ENCODE data around the gene BRSK2. TPM values are rescaled to one million over a fixed set of nuclear protein-coding genes. Genes with fewer than 3 reads are reported as not detected.

BRSK2 gene
- total and polyA plus RNA-seq, 4 donors: 0.35 to 0.56 (median 0.52) TPM

DNA sequence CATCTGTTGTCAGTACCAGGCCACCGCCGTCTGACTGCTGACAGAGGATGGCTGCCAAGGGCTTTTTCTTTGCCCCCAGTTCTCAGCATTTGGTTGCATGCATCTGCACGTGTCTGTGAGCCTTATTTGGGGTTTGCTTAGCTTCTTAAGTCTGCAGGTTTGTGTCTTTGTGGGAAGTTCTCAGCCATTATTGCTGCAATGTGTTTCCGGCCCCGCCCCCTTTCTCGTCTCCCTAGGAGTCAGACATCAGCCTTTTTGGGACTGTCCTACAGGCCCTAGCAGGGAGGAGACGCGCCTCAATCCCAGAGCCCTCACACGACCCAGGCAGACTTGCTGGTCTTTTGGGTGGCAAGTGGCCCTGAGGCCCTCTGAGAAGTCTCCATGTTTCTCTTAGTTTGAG, 88.8 kb downstream of the BRSK2 start:
- peaks cover 3 to 54% (median 19%) of the 10 kb centered on the region in 4 donors for H3K36me3 ChIP-seq (ENCODE audit: control insufficient read depth in 4 of 4, insufficient read depth in 4 of 4, low read length in 4 of 4)
- no peak for DNase-seq
- H3K4me1 ChIP-seq (ENCODE audit: control insufficient read depth in 5 of 5, insufficient read depth in 5 of 5, low read length in 5 of 5): peaks cover 0 to 22% (median 0%) of the 10 kb centered on the region in 5 donors

DNA sequence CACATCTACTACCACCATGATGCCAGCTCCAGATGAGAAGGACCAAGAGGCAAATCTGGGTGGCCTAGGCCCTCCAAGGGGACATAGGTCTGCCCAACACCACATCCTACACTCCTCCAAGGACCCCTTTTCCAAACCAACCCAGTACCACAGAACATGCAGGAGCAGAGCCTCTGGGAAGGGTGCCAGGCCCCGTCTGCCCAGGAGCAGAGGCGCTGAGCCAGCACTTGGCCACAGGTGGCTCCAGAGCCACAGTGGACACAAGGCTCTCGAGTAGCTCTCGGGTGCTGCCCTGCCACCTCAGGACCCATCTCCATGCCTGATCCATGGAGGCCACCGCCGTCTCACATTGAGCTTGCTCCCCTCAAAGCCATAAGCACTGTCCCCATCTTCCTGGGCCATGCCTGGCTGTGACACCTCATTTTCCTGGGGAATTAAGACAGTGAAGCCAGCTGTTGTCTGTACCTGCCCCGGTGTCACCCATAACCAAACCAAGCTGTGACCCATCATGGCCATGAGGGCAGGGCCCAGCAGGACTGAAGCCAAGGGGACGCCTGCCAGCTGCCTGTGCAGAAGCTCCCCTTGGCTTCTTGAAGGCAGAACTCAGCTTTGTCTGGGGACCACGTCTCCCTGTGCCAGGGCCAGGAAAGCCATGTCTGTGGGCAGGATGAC, 89.4 kb downstream of the BRSK2 start:
- TF ChIP-seq, protein P1, sequence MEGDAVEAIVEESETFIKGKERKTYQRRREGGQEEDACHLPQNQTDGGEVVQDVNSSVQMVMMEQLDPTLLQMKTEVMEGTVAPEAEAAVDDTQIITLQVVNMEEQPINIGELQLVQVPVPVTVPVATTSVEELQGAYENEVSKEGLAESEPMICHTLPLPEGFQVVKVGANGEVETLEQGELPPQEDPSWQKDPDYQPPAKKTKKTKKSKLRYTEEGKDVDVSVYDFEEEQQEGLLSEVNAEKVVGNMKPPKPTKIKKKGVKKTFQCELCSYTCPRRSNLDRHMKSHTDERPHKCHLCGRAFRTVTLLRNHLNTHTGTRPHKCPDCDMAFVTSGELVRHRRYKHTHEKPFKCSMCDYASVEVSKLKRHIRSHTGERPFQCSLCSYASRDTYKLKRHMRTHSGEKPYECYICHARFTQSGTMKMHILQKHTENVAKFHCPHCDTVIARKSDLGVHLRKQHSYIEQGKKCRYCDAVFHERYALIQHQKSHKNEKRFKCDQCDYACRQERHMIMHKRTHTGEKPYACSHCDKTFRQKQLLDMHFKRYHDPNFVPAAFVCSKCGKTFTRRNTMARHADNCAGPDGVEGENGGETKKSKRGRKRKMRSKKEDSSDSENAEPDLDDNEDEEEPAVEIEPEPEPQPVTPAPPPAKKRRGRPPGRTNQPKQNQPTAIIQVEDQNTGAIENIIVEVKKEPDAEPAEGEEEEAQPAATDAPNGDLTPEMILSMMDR (IDR thresholded peaks at IDR 0.05; ENCODE audit: control extremely low read depth, extremely low read depth): no peak
- no peak overlapping the region for H3K9ac ChIP-seq (ENCODE audit: insufficient read depth in 1 of 2, low read length in 2 of 2)
- ATAC-seq (ENCODE audit: insufficient read depth, low FRiP score) (no peak), DNase-seq (no peak)
- no peak overlapping the region for H3K27ac ChIP-seq (ENCODE audit: low read depth in 1 of 2, low read length in 1 of 2)
- H3K4me1 ChIP-seq (ENCODE audit: control insufficient read depth in 5 of 5, insufficient read depth in 5 of 5, low read length in 5 of 5): peaks cover 0 to 26% (median 0%) of the 10 kb centered on the region in 5 donors
- peaks cover 3 to 50% (median 19%) of the 10 kb centered on the region in 4 donors for H3K36me3 ChIP-seq (ENCODE audit: control insufficient read depth in 4 of 4, insufficient read depth in 4 of 4, low read length in 4 of 4)
- 87 to 89% methylated on average over 9 of the region's 9 CpGs for WGBS, 2 donors
- no peak overlapping the region for H3K4me3 ChIP-seq
- H3K9me3 ChIP-seq (ENCODE audit: control insufficient read depth in 4 of 4, insufficient read depth in 3 of 4, low read length in 3 of 4): no peaks in the 10 kb centered on the region
- no peaks in the 10 kb centered on the region for H3K27me3 ChIP-seq (ENCODE audit: control insufficient read depth in 3 of 3, insufficient read depth in 3 of 3, low read length in 2 of 3)

More for the DNA sequence above, 88.8 kb downstream of the BRSK2 start:
- TF ChIP-seq, protein P1 (IDR thresholded peaks at IDR 0.05; ENCODE audit: control extremely low read depth, extremely low read depth): no peak
- H3K4me3 ChIP-seq: no peak overlapping the region
- H3K27me3 ChIP-seq (ENCODE audit: control insufficient read depth in 3 of 3, insufficient read depth in 3 of 3, low read length in 2 of 3): no peaks in the 10 kb centered on the region
- H3K9me3 ChIP-seq (ENCODE audit: control insufficient read depth in 4 of 4, insufficient read depth in 3 of 4, low read length in 3 of 4): no peaks in the 10 kb centered on the region
- ATAC-seq (ENCODE audit: insufficient read depth, low FRiP score): no peak
- H3K9ac ChIP-seq (ENCODE audit: insufficient read depth in 1 of 2, low read length in 2 of 2): no peak overlapping the region
- 67 to 73% methylated on average over 8 to 9 of the region's 9 CpGs for WGBS, 2 donors
- no peak overlapping the region for H3K27ac ChIP-seq (ENCODE audit: low read depth in 1 of 2, low read length in 1 of 2)

DNA sequence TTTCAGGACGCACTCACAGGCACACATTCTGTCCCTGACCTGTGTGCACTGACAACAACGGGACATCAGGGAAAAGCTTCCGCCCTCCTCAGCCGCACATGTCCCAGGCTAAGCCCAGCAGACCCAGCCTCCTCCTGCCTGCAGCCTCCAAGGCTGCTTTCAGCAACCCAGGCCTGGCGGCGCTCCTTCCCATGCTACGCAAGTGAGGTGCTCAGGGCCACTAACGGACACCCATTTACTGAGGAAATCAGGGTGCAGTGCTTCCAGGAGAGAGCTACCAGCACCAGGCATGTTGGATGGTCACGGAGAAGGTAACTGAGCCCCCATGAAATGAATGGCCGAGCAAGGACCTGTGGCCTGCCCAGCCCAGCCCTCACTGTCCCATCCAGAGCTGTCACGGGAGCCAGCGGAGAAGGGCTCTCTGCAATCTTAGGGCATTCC, 90.0 kb downstream of the BRSK2 start:
- TF ChIP-seq, protein P1 (IDR thresholded peaks at IDR 0.05; ENCODE audit: control extremely low read depth, extremely low read depth): no peak
- 94 to 97% methylated on average over 12 of the region's 12 CpGs for WGBS, 2 donors
- Histone ChIP-seq H3K4me1 (ENCODE audit: control insufficient read depth in 5 of 5, insufficient read depth in 5 of 5, low read length in 5 of 5) (peaks cover 0 to 30% (median 0%) of the 10 kb centered on the region in 5 donors), H3K27me3 (ENCODE audit: control insufficient read depth in 3 of 3, insufficient read depth in 3 of 3, low read length in 2 of 3) (no peaks in the 10 kb centered on the region), H3K9me3 (ENCODE audit: control insufficient read depth in 4 of 4, insufficient read depth in 3 of 4, low read length in 3 of 4) (no peaks in the 10 kb centered on the region), H3K36me3 (ENCODE audit: control insufficient read depth in 4 of 4, insufficient read depth in 4 of 4, low read length in 4 of 4) (peaks cover 3 to 50% (median 19%) of the 10 kb centered on the region in 4 donors), H3K4me3 (no peak overlapping the region), H3K9ac (ENCODE audit: insufficient read depth in 1 of 2, low read length in 2 of 2) (no peak overlapping the region), H3K27ac (ENCODE audit: low read depth in 1 of 2, low read length in 1 of 2) (no peak overlapping the region)
- DNase-seq (no peak), ATAC-seq (ENCODE audit: insufficient read depth, low FRiP score) (no peak)

Measured in lung (tissue), 12 donors.